ENCODE results near the gene SIGLEC1. TPM values are rescaled to one million over a fixed set of nuclear protein-coding genes. Genes with fewer than 3 reads are reported as not detected.
A peak's percentile ranks its signal among the peaks of the same experiment; 100 is the strongest.

The SIGLEC1 gene
- total RNA-seq (20.2 TPM), polyA plus RNA-seq (ENCODE audit: insufficient read depth, low read depth, low replicate concordance) (2.4 TPM)
- long read RNA-seq, donor 1 = 0 reads
- long read RNA-seq, donor 2 = 0 reads
- long read RNA-seq, donor 3 = 0 reads
- long read RNA-seq, donor 4 = 0 reads
- long read RNA-seq, donor 5 = 0 reads
- long read RNA-seq, donor 6 = 0 reads
- long read RNA-seq, donor 7, partial matches to known transcripts = 6 of 12 reads
- long read RNA-seq, donor 7, other reads (novel, unspliced or antisense) = 6 of 12 reads
- long read RNA-seq, donor 8 = 0 reads
- long read RNA-seq, donor 9 = 0 reads
- long read RNA-seq, donor 10 = 0 reads

- Histone ChIP-seq H3K4me1 (ENCODE audit: control insufficient read depth in 2 of 3, insufficient read depth in 2 of 3, low read depth in 1 of 3, low read length in 3 of 3) (no peaks in the 10 kb centered on the region), H3K27ac (ENCODE audit: low read depth in 2 of 2, low read length in 2 of 2) (no peak within 1 kb of the TSS), H3K27me3 (ENCODE audit: control insufficient read depth, insufficient read depth, low read length) (no peaks in the 10 kb centered on the region), H3K36me3 (ENCODE audit: control insufficient read depth in 2 of 3, insufficient read depth in 3 of 3, low read length in 3 of 3) (no peaks in the 10 kb centered on the region), H3K9ac (ENCODE audit: low read length in 3 of 3) (no peak within 1 kb of the TSS), H3K9me3 (ENCODE audit: control insufficient read depth in 2 of 3, insufficient read depth in 1 of 3, low read length in 3 of 3) (no peaks in the 10 kb centered on the region), H3K4me3 (ENCODE audit: low read length in 3 of 3) (no peak within 1 kb of the TSS)
- TF ChIP-seq CTCF (IDR thresholded peaks at IDR 0.05; ENCODE audit: borderline replicate concordance, extremely low read depth, insufficient read depth) = no peak
- intact Hi-C loops (cut with DNase I) = no loop called here
- no peak for FAIRE-seq
- peak in 1 of 5 donors; percentile 75 for DNase-seq
Observed at GRCh38 chr20:3712279-3712873, at the start of gene SIGLEC1. SIGLEC1 (minus strand) TSS chr20:3712600; CDS start chr20:3707128, 5,472 bp downstream.

- H3K9me3 ChIP-seq (ENCODE audit: control insufficient read depth in 2 of 3, insufficient read depth in 1 of 3, low read length in 3 of 3) = no peaks in the 10 kb centered on the region
- H3K36me3 ChIP-seq (ENCODE audit: control insufficient read depth in 2 of 3, insufficient read depth in 3 of 3, low read length in 3 of 3) = peaks cover 0 to 4% (median 0%) of the 10 kb centered on the region in 3 donors
- H3K27ac ChIP-seq (ENCODE audit: low read depth in 2 of 2, low read length in 2 of 2) = no peak overlapping the region
- FAIRE-seq (no peak), DNase-seq (peak in 3 of 5 donors; percentile 44 to 84 (median 50))
- intact Hi-C loops (cut with DNase I) = no loop called here
- H3K27me3 ChIP-seq (ENCODE audit: control insufficient read depth, insufficient read depth, low read length) = no peaks in the 10 kb centered on the region
- H3K9ac ChIP-seq (ENCODE audit: low read length in 3 of 3) = no peak overlapping the region
- H3K4me1 ChIP-seq (ENCODE audit: control insufficient read depth in 2 of 3, insufficient read depth in 2 of 3, low read depth in 1 of 3, low read length in 3 of 3) = peaks cover 0 to 4% (median 0%) of the 10 kb centered on the region in 3 donors
- no peak for TF ChIP-seq CTCF (IDR thresholded peaks at IDR 0.05; ENCODE audit: borderline replicate concordance, extremely low read depth, insufficient read depth)
- no peak overlapping the region for H3K4me3 ChIP-seq (ENCODE audit: low read length in 3 of 3)
Observed at GRCh38 chr20:3760655-3761348, 48.4 kb upstream of the SIGLEC1 start.

- FAIRE-seq = no peak
- Histone ChIP-seq H3K4me3 (ENCODE audit: low read length in 3 of 3) (no peak overlapping the region), H3K27me3 (ENCODE audit: control insufficient read depth, insufficient read depth, low read length) (no peaks in the 10 kb centered on the region), H3K27ac (ENCODE audit: low read depth in 2 of 2, low read length in 2 of 2) (no peak overlapping the region), H3K4me1 (ENCODE audit: control insufficient read depth in 2 of 3, insufficient read depth in 2 of 3, low read depth in 1 of 3, low read length in 3 of 3) (peaks cover 0 to 4% (median 0%) of the 10 kb centered on the region in 3 donors), H3K9ac (ENCODE audit: low read length in 3 of 3) (no peak overlapping the region), H3K9me3 (ENCODE audit: control insufficient read depth in 2 of 3, insufficient read depth in 1 of 3, low read length in 3 of 3) (no peaks in the 10 kb centered on the region), H3K36me3 (ENCODE audit: control insufficient read depth in 2 of 3, insufficient read depth in 3 of 3, low read length in 3 of 3) (peaks cover 0 to 4% (median 0%) of the 10 kb centered on the region in 3 donors)
- intact Hi-C loops (cut with DNase I) = no loop called here
- TF ChIP-seq CTCF (IDR thresholded peaks at IDR 0.05; ENCODE audit: borderline replicate concordance, extremely low read depth, insufficient read depth) = no peak
- no peak for DNase-seq
Observed at GRCh38 chr20:3759884-3760283, 47.5 kb upstream of the SIGLEC1 start.
